KBM-7 (cell line): ENCODE measurements around the gene BORCS5.
"Not testable (repeated sequence)": the region's sequence is repeated elsewhere in the genome, so short reads cannot be mapped to it uniquely, and the experiment has no call there.

Experiments used
- DNase-seq: peaks from one replicate; pipeline ENCODE4 v3.0.0-alpha.2; 2015
- in situ Hi-C: fragments of 300-500 bp; cut with MboI; formaldehyde crosslinking; loops from 2 replicates; pipeline ENCODE4 v1.14.3; 2020; ENCODE audit warnings: low sequenced_read_pairs, low pct_unique_long_range_greater_than_20kb, mixed read lengths

The BORCS5 gene

GRCh38 chr12:12415886-12416285, 59.0 kb downstream of the BORCS5 start:
- in situ Hi-C loops = no loop called here

GRCh38 chr12:12419165-12419564, 62.3 kb downstream of the BORCS5 start:
- in situ Hi-C loops, DNase-seq: not testable (repeated sequence)

More at GRCh38 chr12:12415886-12416285, 59.0 kb downstream of the BORCS5 start:
- DNase-seq = no peak

- no peak for DNase-seq
- in situ Hi-C loops = no loop called here
These were observed 66.5 kb downstream of the BORCS5 start for GRCh38 chr12:12423367-12423766.

GRCh38 chr12:12425001-12425400, 68.1 kb downstream of the BORCS5 start:
- in situ Hi-C loops = no loop called here
- DNase-seq = no peak

GRCh38 chr12:12425616-12426015, 68.7 kb downstream of the BORCS5 start:
- in situ Hi-C loops = no loop called here
- DNase-seq = no peak

GRCh38 chr12:12427568-12427967, 70.7 kb downstream of the BORCS5 start:
- no peak for DNase-seq
- in situ Hi-C loops = no loop called here

- in situ Hi-C loops = no loop called here
- DNase-seq = no peak
These were observed 71.2 kb downstream of the BORCS5 start for GRCh38 chr12:12428047-12428446.

GRCh38 chr12:12428961-12429657, 72.2 kb downstream of the BORCS5 start:
- DNase-seq = no peak
- in situ Hi-C loops = no loop called here

GRCh38 chr12:12432364-12432763, 75.5 kb downstream of the BORCS5 start:
- no peak for DNase-seq
- in situ Hi-C loops = no loop called here

- DNase-seq = no peak
- in situ Hi-C loops = no loop called here
These were observed 76.4 kb downstream of the BORCS5 start for GRCh38 chr12:12433203-12433731.

- in situ Hi-C loops = no loop called here
- DNase-seq = no peak
These were observed 80.0 kb downstream of the BORCS5 start for GRCh38 chr12:12436831-12437345.

- DNase-seq = no peak
- in situ Hi-C loops = no loop called here
These were observed 82.8 kb downstream of the BORCS5 start for GRCh38 chr12:12439636-12440035.

- DNase-seq = no peak
- in situ Hi-C loops = no loop called here
These were observed 84.0 kb downstream of the BORCS5 start for GRCh38 chr12:12440784-12441428.

- no peak for DNase-seq
- in situ Hi-C loops = no loop called here
These were observed 84.5 kb downstream of the BORCS5 start for GRCh38 chr12:12441429-12441807.

- in situ Hi-C loops = no loop called here
- DNase-seq = peak; percentile 10
These were observed 85.1 kb downstream of the BORCS5 start for GRCh38 chr12:12441843-12442461.

GRCh38 chr12:12442548-12443071, 85.7 kb downstream of the BORCS5 start:
- no peak for DNase-seq
- in situ Hi-C loops = no loop called here

GRCh38 chr12:12443431-12443878, 86.6 kb downstream of the BORCS5 start:
- no peak for DNase-seq
- in situ Hi-C loops = no loop called here

- DNase-seq = no peak
- in situ Hi-C loops = no loop called here
These were observed 88.4 kb downstream of the BORCS5 start for GRCh38 chr12:12445165-12445881.

GRCh38 chr12:12445882-12446181, 89.0 kb downstream of the BORCS5 start:
- in situ Hi-C loops = no loop called here

More at GRCh38 chr12:12445882-12446181, 89.0 kb downstream of the BORCS5 start:
- DNase-seq = no peak
